Measurements from ENCODE around the gene TNMD.

TNMD gene

DNA sequence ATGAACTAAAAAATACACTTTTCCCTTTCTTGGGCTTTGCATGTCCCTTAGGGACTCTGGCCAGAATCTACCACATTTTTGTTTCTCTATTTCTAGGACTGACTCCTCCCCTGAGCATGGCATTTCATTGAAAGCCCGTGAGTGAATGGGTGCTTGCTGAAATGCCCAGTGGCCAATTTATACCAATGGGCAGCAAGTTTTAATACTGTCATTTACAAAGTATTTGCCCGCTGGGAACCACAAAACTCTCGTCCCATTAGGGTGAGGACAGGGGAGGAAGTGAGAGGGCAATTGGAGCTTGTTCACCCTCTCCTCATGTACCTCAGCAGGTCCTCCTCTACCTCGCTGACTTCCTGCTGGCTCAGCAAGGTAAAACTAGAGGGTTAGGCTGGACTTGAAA, 60.4 kb downstream of the TNMD start:
- no peak for DNase-seq

DNA sequence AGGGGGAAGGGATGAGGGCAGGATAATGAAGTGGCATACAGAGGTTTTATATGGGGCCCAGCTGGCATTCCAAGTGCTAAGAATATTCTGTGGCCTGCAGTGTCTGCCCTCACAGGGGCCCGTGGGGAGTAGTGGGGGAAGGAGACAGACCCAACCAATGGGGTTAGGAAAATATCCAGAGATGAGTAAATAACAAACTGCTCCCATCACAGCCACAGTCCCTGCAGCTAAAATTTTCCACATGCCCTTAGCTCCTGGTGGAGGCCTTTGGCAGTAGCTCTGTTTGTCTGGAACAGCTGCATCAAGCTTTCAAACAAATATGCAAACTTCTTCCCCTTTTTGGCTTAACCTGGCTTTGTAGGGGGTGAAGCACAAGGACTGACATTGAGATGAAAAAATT, 62.4 kb downstream of the TNMD start:
- no peak for DNase-seq

DNA sequence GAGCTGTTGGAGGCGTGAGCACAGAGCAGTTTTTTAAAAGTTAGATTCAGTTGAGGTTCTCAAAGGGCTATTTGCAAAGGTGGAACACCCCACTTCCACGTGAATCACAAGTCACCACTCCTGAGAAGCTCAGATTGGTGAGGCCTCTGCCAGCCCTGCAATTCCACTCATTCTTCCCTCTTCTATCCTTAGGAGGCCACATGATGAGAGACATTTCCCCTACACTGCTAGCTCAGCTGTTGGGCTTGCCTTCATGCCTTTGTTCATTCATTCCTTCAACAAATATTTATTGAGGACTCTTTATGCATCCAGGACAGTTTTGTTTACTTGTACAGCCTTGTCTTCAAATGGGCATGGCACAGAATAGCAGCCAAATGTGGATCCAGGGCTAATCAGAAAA, 63.0 kb downstream of the TNMD start:
- DNase-seq: no peak

DNA sequence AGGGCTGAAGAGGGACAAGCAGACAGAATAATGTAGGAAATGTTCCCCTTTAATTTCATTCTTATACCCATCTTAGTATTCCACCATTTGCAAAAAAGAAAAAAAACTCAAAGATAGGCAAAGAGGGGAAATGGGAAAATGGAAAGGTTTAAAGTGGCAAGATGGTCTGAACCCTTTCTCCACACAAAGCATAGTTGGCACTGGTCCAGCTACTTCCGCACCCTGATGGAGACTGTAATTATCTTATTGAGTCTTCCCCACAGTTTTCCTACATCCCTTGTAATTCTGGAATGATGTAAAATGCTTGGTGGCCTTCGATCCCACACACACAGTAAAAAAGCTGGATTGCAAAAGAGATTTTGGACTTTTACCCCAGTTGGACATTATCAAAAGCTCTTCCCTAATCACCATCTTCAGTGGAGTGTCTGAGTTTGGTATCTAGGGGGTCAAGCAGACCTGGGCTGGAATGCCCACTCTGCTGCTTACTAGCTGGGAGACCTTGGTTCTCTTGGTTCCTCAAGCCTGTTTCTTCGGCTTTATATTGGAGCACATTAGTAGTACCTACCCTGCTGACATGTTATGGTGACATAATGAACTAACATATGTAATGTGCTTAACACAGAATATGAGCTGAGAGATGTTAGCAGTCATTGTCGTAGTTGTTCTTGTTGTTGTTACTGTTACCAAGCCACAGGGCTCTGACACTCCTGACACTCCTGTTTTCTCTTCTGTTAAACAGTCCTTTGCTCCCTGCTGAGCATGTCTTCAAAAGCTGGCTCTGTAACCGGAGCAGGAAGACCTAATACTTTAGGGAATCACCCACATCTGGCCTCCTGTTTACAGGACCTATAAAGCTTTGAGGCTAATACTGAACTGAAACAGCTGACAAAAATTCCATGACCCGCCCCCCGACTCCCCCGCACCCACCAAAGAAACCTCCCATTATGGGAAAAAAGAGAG, 64.0 kb downstream of the TNMD start:
- no peak for DNase-seq

Measured in activated CD4-positive, alpha-beta T cell treated with anti-CD3 and anti-CD28 coated beads, Interleukin-2, Interleukin-6, amounts not matched to agents 100 ng/mL and 50 ng/mL, durations not matched to agents 16 hours and 8 hours (primary cell).